ENCODE measurements around the gene CYB561D2.

The CYB561D2 gene

DNA sequence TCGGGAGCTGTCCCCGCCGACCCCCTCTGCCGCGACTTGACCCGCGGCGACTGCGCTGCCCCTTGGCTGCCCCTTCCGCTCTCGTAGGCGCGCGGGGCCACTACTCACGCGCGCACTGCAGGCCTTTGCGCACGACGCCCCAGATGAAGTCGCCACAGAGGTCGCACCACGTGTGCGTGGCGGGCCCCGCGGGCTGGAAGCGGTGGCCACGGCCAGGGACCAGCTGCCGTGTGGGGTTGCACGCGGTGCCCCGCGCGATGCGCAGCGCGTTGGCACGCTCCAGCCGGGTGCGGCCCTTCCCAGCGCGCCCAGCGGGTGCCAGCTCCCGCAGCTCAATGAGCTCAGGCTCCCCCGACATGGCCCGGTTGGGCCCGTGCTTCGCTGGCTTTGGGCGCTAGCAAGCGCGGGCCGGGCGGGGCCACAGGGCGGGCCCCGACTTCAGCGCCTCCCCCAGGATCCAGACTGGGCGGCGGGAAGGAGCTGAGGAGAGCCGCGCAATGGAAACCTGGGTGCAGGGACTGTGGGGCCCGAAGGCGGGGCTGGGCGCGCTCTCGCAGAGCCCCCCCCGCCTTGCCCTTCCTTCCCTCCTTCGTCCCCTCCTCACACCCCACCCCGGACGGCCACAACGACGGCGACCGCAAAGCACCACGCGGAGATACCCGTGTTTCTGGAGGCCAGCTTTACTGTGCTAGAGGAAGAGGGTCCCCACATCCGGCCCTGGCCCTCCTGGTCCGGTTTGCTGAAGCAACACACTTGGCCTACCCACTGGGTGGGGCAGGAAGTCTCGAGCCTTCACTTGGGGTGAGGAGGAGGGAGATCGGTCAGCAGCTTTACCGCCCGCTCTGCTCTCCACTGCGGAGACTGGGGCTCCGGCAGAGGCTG, 10.0 kb upstream of the CYB561D2 start, which contains the start of gene RASSF1:
RASSF1 (minus strand) TSS at position 389 of the 882 bp plus-strand sequence; CDS start at position 358, 31 bp downstream.
- H3K36me3 ChIP-seq (ENCODE audit: control insufficient read depth, insufficient read depth, low read length), result no peaks in the 10 kb centered on the region
- no peak within 1 kb of the TSS for H3K9ac ChIP-seq
- TF ChIP-seq, protein P1, sequence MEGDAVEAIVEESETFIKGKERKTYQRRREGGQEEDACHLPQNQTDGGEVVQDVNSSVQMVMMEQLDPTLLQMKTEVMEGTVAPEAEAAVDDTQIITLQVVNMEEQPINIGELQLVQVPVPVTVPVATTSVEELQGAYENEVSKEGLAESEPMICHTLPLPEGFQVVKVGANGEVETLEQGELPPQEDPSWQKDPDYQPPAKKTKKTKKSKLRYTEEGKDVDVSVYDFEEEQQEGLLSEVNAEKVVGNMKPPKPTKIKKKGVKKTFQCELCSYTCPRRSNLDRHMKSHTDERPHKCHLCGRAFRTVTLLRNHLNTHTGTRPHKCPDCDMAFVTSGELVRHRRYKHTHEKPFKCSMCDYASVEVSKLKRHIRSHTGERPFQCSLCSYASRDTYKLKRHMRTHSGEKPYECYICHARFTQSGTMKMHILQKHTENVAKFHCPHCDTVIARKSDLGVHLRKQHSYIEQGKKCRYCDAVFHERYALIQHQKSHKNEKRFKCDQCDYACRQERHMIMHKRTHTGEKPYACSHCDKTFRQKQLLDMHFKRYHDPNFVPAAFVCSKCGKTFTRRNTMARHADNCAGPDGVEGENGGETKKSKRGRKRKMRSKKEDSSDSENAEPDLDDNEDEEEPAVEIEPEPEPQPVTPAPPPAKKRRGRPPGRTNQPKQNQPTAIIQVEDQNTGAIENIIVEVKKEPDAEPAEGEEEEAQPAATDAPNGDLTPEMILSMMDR (IDR thresholded peaks at IDR 0.05), result no peak
- no peak within 1 kb of the TSS for H2AFZ ChIP-seq
- H3K4me1 ChIP-seq, result peaks cover 24% of the 10 kb centered on the region
- no peaks in the 10 kb centered on the region for H3K9me3 ChIP-seq (ENCODE audit: control insufficient read depth, low read length)
- no peak within 1 kb of the TSS for H3K4me3 ChIP-seq (ENCODE audit: low read depth, low read length)
- no peaks in the 10 kb centered on the region for H3K79me2 ChIP-seq
- no peaks in the 10 kb centered on the region for H3K27me3 ChIP-seq (ENCODE audit: control insufficient read depth, insufficient read depth, low read length)
- H3K27ac ChIP-seq, result no peak within 1 kb of the TSS
- H3K4me2 ChIP-seq (ENCODE audit: low read length), result peak within 1 kb of the TSS; percentile 41

DNA sequence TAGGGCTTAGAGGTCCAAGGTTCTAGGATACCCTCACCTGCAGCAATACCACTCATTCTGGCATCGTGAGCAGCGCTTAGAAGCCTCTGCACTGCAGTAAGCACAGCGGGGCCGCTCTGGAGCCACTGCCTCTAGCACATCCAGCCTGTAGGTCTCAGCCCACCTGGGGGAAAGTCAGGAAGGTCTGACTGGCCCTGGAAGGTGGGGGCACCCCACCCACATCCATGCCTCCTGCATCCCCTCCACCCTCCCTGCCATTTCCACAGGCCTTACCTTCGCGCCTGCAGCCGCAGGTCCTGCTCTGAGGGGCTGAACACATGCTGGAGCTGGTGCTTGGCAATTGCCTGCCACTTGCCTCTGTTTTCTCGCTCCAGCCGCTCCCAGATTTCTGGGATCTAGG, 9.1 kb upstream of the CYB561D2 start:
- no peaks in the 10 kb centered on the region for H3K27me3 ChIP-seq (ENCODE audit: control insufficient read depth, insufficient read depth, low read length)
- H3K79me2 ChIP-seq, result no peaks in the 10 kb centered on the region
- H2AFZ ChIP-seq, result no peak overlapping the region
- no peak overlapping the region for H3K27ac ChIP-seq
- H3K4me3 ChIP-seq (ENCODE audit: low read depth, low read length), result no peak overlapping the region
- no peaks in the 10 kb centered on the region for H3K9me3 ChIP-seq (ENCODE audit: control insufficient read depth, low read length)
- TF ChIP-seq, protein P1 (IDR thresholded peaks at IDR 0.05), result no peak
- H3K4me2 ChIP-seq (ENCODE audit: low read length), result no peak overlapping the region
- peaks cover 22% of the 10 kb centered on the region for H3K4me1 ChIP-seq
- no peak overlapping the region for H3K9ac ChIP-seq
- H3K36me3 ChIP-seq (ENCODE audit: control insufficient read depth, insufficient read depth, low read length), result no peaks in the 10 kb centered on the region

DNA sequence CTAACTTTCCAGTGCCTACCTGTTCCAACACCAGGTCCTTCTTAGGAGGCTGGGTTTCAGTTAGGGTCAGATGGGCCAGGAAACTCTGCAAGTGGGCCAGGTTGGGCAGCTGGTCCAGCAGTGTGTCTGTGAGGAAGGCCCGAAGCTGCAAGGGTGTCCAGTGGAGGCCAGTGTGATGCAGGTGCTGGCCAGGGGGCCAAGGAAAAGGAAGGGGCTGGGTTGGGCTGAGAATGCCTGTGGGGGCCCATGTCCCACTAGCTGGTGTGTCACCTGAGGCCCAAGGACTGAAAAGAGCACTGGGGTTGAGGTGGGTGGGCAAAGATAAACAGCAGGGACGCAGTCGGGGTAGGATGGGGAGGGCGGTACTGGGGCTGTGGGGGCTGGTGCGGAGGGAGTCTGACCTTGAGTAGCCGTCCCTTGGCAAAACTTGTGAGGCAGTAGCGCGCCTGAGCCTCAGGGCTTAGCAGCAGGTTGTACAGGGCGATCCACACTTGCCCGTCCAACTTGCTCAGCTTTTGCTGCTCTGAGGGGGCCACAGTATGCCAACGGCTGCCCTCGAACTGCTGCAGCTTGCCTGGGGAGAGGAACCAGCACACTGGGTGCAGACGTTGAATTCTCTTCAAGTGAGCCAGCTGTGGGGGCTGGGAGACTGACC, 8.5 kb upstream of the CYB561D2 start:
- Histone ChIP-seq H3K4me1 (peaks cover 22% of the 10 kb centered on the region), H3K4me2 (ENCODE audit: low read length) (no peak overlapping the region), H3K27ac (no peak overlapping the region), H3K9me3 (ENCODE audit: control insufficient read depth, low read length) (no peaks in the 10 kb centered on the region), H3K27me3 (ENCODE audit: control insufficient read depth, insufficient read depth, low read length) (no peaks in the 10 kb centered on the region), H3K79me2 (no peaks in the 10 kb centered on the region), H2AFZ (no peak overlapping the region), H3K36me3 (ENCODE audit: control insufficient read depth, insufficient read depth, low read length) (no peaks in the 10 kb centered on the region), H3K9ac (no peak overlapping the region), H3K4me3 (ENCODE audit: low read depth, low read length) (no peak overlapping the region)
- TF ChIP-seq, protein P1 (IDR thresholded peaks at IDR 0.05), result no peak

DNA sequence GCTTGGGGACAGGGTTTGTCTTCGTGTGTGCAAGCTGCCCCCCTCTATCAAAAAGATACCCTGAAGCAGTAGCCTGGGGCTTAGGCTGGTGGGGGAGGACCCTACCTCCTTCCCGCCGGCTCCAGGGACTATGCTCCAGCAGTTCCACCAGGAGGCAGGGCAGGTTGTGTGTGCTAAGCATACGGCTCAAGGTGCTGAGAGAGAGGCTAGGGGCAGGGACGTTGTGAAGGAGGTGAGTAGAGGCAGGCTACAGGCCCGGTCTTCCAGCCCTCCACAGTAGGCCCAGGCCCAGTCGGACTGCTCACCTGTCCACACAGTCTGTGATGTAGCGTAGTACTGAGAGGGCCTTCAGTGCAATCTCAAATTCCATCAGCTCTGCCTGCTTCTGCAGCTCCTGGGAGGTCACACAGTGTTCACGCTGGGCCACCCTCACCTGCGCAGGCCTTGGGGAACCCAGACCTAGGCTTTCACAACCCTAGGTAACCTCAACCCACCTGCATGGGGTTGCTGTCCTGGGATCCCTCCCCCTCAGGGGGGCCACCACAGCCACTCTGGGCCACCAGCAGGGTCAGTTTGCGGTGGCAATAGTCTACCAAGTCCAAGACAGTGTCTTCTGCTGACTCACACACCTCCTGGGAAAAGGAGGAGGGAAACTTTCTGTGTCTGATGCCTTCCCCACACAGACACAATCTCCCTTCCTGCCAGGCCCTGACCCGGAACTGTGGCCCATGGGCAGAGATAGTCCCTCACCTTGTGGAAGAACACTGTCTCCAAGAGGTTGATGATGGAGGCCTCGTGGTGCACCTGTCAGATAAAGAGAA, 7.6 kb upstream of the CYB561D2 start:
- no peaks in the 10 kb centered on the region for H3K9me3 ChIP-seq (ENCODE audit: control insufficient read depth, low read length)
- peaks cover 22% of the 10 kb centered on the region for H3K4me1 ChIP-seq
- TF ChIP-seq, protein P1 (IDR thresholded peaks at IDR 0.05), result no peak
- H3K36me3 ChIP-seq (ENCODE audit: control insufficient read depth, insufficient read depth, low read length), result no peaks in the 10 kb centered on the region
- H3K9ac ChIP-seq, result no peak overlapping the region
- peak overlapping the region; percentile 49 for H3K27ac ChIP-seq
- H3K79me2 ChIP-seq, result no peaks in the 10 kb centered on the region
- H3K27me3 ChIP-seq (ENCODE audit: control insufficient read depth, insufficient read depth, low read length), result no peaks in the 10 kb centered on the region
- peak overlapping the region; percentile 63 for H2AFZ ChIP-seq
- no peak overlapping the region for H3K4me2 ChIP-seq (ENCODE audit: low read length)
- no peak overlapping the region for H3K4me3 ChIP-seq (ENCODE audit: low read depth, low read length)
